AG04450 (cell line): ENCODE results near the gene CENATAC. TPM values are rescaled to one million over a fixed set of nuclear protein-coding genes. Genes with fewer than 3 reads are reported as not detected.

Experiments used
- CTCF ChIA-PET: fragments of 300-600, 350-600 bp; formaldehyde crosslinking; extraction: SDS; loops from one replicate; lab custom pipeline; 2022; ENCODE audit warnings: antibody characterized with exemption, inconsistent platforms; lab: Charles Lee
- POLR2A ChIA-PET: fragments of 350-600 bp; formaldehyde crosslinking; extraction: SDS; loops from one replicate; lab custom pipeline; 2021; ENCODE audit warnings: antibody characterized with exemption, inconsistent platforms; lab: Yijun Ruan, JAX
- DNase-seq: peaks from one replicate; pipeline ENCODE4 v3.0.0-alpha.2; 2011; ENCODE audit warnings: low read depth, low spot score
- H3K27ac ChIP-seq: one replicate; pipeline ENCODE4 v1.5.1; 2012; ENCODE audit warnings: low read depth, low read length, control low read depth
- H3K27me3 ChIP-seq: one replicate; pipeline ENCODE4 v1.6.0; 2012; ENCODE audit warnings: low read length; ENCODE audit not compliant: control insufficient read depth, insufficient read depth
- H3K4me3 ChIP-seq: 2 replicates; pipeline ENCODE4 v1.5.1; 2011; ENCODE audit warnings: mild to moderate bottlenecking, low read depth, low read length, control low read depth
- H3K9me3 ChIP-seq: 2 replicates; pipeline ENCODE4 v1.5.1; 2012; ENCODE audit warnings: low read length; ENCODE audit not compliant: control insufficient read depth, insufficient read depth
- polyA plus RNA-seq: library from polyadenylated mRNA; depleted of rRNA; stranded (reverse); fragments of >200 nt; gene quantifications from 2 replicates; pipeline ENCODE4 v1.2.3, GENCODE V29; 2011
- TF ChIP-seq, protein P1 (sequence below): IDR thresholded peaks from 2 replicates; pipeline ENCODE4 v1.5.1; 2011; ENCODE audit warnings: low read depth, low read length, control low read depth, inconsistent platforms

The CENATAC gene
- polyA plus RNA-seq, 1 experiment: 13.5 TPM

DNA sequence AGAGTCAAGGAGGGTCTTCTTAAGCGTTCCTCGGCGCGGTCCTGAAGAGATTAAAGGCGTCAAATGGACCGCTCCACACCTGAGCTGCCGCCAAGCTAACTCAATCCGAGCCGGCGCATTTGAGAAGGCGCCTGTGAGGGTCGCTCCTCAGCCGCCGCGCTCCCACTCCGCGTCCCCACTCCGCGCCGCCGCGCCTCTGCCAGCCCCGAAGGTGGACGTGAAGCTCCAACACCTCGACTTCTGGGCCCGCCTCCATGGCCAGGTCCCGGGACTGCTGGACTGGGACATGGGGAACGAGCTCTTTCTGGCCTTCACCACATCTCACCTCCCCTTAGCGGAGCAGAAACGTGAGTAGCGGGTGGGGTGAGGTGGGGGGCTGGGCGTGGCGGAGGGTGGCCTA lies 26.3 kb upstream of the CENATAC start, which contains the start of gene FOXR1:
TSS of gene FOXR1 (plus strand) at position 116 of the 400 bp plus-strand sequence. CDS start at position 287, 171 bp downstream.
- H3K9me3 ChIP-seq: peaks cover 7% of the 10 kb centered on the region; the same call in 1 of the 2 replicates
- no peak within 1 kb of the TSS for H3K27ac ChIP-seq
- H3K4me3 ChIP-seq: no peak within 1 kb of the TSS
- CTCF ChIA-PET: no interaction called here
- no peak for DNase-seq
- TF ChIP-seq, protein P1, sequence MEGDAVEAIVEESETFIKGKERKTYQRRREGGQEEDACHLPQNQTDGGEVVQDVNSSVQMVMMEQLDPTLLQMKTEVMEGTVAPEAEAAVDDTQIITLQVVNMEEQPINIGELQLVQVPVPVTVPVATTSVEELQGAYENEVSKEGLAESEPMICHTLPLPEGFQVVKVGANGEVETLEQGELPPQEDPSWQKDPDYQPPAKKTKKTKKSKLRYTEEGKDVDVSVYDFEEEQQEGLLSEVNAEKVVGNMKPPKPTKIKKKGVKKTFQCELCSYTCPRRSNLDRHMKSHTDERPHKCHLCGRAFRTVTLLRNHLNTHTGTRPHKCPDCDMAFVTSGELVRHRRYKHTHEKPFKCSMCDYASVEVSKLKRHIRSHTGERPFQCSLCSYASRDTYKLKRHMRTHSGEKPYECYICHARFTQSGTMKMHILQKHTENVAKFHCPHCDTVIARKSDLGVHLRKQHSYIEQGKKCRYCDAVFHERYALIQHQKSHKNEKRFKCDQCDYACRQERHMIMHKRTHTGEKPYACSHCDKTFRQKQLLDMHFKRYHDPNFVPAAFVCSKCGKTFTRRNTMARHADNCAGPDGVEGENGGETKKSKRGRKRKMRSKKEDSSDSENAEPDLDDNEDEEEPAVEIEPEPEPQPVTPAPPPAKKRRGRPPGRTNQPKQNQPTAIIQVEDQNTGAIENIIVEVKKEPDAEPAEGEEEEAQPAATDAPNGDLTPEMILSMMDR: no peak
- peaks cover 13% of the 10 kb centered on the region for H3K27me3 ChIP-seq
- POLR2A ChIA-PET: no interaction called here

DNA sequence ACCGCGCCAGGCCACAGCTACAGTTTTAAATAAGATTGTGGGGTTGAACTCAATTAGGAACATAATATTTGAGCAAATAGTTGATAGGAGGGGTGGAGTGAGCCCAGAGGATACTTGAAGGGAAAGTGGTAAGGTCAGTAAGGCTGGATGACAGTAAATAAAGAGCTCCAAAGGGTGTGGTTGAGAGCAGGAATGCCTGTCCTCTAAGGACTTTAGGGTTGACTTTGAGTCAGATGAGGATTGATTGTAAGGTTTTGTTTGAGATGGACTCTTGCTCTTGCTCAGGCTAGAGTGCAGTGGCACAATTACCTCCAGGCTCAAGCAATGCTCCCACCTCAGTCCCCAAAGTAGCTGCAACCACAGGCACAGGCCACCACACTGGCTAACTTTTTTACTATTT lies 24.0 kb upstream of the CENATAC start:
- POLR2A ChIA-PET: no interaction called here
- no peak overlapping the region for H3K27ac ChIP-seq
- no peak for DNase-seq
- TF ChIP-seq, protein P1: no peak
- H3K4me3 ChIP-seq: no peak overlapping the region
- CTCF ChIA-PET: no interaction called here
- H3K27me3 ChIP-seq: peaks cover 11% of the 10 kb centered on the region
- peaks cover 7% of the 10 kb centered on the region; the same call in 1 of the 2 replicates for H3K9me3 ChIP-seq

DNA sequence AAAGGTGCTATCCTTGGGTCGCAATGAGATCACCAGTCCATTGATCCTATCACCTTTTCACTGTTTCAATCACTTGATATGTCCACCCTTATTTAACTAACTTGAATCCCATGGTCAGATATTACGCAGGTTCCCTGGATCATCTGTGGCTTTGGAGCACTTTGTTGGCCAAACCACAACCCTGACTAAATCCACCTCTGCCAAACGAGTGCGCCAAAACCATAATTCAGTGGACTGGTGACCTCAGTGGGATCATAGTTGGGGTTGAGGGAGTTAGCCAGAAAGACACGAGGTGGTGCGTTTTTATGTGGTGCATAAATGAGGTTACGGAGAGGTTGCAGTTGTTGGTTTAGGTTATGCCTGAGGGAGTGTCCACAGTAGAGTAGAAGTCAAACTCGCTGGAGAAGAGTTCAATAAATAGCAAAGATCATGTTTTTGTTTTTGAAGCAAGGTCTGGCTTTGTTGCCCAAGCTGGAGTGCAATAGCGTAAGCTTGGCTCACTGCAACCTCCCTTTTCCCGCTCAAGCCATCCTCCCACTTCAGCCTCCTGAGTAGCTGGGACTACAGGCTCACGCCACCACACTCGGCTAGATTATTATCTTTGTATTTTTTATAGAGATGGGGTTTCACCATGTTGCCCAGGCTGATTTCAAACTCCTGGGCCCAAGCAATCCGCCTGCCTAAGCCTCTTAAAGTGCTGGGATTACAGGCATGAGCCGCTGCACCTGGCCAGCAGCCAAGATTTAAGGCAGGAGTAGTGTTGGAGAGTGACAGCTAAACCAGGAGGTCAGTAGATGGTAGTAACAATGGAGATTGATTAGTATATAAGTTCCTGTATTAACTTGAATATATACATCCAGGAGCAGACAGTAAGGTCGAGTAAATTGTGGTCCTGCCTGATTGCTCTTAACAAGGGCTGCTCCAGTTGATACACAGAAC lies 21.9 kb upstream of the CENATAC start:
- CTCF ChIA-PET: no interaction called here
- DNase-seq: no peak
- POLR2A ChIA-PET: no interaction called here

DNA sequence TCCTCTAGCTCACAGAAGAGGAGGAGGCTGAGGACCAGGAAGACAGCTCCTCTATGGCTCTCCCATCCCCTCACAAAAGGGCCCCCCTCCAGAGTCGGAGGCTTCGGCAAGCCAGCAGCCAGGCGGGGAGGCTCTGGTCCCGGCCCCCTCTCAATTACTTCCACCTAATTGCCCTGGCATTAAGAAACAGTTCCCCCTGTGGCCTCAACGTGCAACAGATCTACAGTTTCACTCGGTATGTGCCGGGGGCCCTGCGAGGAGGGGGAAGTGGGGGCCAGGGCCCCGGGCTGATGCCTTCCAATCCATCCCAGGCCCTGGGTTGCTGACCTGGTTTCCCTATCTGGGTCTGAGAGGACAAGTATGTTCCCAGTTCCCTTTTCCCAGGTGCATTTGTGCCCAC lies 18.5 kb upstream of the CENATAC start:
- Histone ChIP-seq H3K4me3 (no peak overlapping the region), H3K27ac (no peak overlapping the region), H3K27me3 (peaks cover 19% of the 10 kb centered on the region), H3K9me3 (no peaks in the 10 kb centered on the region)
- POLR2A ChIA-PET: interaction anchor here (0.5 kb wide), 1 partner anchor 35 kb away, joined by 4 read pairs; no protein-coding TSS in a partner anchor
- TF ChIP-seq, protein P1: no peak
- DNase-seq: no peak
- CTCF ChIA-PET: no interaction called here

More for the DNA sequence above, 21.9 kb upstream of the CENATAC start:
- Histone ChIP-seq H3K27me3 (peaks cover 18% of the 10 kb centered on the region), H3K9me3 (peaks cover 7% of the 10 kb centered on the region; the same call in 1 of the 2 replicates), H3K27ac (no peak overlapping the region), H3K4me3 (no peak overlapping the region)
- TF ChIP-seq, protein P1: no peak
